ENCODE data around the gene MERTK. TPM values are rescaled to one million over a fixed set of nuclear protein-coding genes. Genes with fewer than 3 reads are reported as not detected.

MERTK gene
- total RNA-seq, 1 donor from 2014 or later: 5.1 TPM

DNA sequence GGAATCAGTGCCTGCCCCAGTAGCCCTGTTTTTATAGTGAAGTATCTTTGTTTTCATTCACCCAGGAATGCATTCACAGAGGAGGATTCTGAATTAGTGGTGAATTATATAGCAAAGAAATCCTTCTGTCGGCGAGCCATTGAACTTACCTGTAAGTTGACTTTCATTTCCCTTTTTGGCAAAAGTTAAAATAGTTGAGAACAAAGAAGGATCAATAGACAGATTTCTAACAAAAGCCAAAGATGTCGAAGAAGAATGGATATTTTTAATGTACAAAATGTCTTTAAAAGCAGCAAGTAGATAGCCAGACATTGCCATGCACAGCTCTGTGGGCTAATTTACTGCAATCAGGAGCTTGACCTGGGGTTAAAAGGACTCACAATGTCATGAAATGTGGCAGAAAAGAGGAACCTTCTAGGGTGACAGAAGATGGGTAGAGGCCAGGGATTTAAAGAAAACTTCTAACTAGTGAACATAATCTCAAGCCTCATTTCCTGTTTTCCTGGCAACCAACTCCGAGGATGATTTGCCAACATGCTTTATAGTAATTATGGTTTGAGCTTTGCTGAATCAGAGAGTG is 102.8 kb downstream of the MERTK start:
- Histone ChIP-seq H3K27me3 (ENCODE audit: insufficient read depth, low read length) (no peaks in the 10 kb centered on the region), H3K27ac (ENCODE audit: low read depth, low read length) (no peak overlapping the region), H3K4me2 (ENCODE audit: low read length) (no peak overlapping the region), H3K9me3 (ENCODE audit: insufficient read depth, low read depth, low read length) (no peaks in the 10 kb centered on the region), H3K36me3 (ENCODE audit: insufficient read depth, low read length) (no peaks in the 10 kb centered on the region), H2AFZ (ENCODE audit: low read depth, low read length) (no peak overlapping the region), H3K4me1 (ENCODE audit: insufficient read depth, low read length) (no peaks in the 10 kb centered on the region), H4K20me1 (ENCODE audit: insufficient read depth, low read length) (no peaks in the 10 kb centered on the region), H3K4me3 (ENCODE audit: insufficient read depth, low read depth, low read length) (no peak overlapping the region), H3K79me2 (ENCODE audit: insufficient read depth, low read length) (no peaks in the 10 kb centered on the region), H3K9ac (ENCODE audit: low read length) (no peak overlapping the region)
- H3K27me3 Mint-ChIP-seq (ENCODE audit: low read depth, unreplicated experiment): no peaks in the 10 kb centered on the region
- peaks cover 23% of the 10 kb centered on the region for H3K36me3 Mint-ChIP-seq (ENCODE audit: low read depth, unreplicated experiment)
- no peak overlapping the region for H3K4me3 Mint-ChIP-seq (ENCODE audit: unreplicated experiment)
- no peaks in the 10 kb centered on the region for H3K4me1 Mint-ChIP-seq (ENCODE audit: low read depth, unreplicated experiment)
- TF ChIP-seq, protein P1, sequence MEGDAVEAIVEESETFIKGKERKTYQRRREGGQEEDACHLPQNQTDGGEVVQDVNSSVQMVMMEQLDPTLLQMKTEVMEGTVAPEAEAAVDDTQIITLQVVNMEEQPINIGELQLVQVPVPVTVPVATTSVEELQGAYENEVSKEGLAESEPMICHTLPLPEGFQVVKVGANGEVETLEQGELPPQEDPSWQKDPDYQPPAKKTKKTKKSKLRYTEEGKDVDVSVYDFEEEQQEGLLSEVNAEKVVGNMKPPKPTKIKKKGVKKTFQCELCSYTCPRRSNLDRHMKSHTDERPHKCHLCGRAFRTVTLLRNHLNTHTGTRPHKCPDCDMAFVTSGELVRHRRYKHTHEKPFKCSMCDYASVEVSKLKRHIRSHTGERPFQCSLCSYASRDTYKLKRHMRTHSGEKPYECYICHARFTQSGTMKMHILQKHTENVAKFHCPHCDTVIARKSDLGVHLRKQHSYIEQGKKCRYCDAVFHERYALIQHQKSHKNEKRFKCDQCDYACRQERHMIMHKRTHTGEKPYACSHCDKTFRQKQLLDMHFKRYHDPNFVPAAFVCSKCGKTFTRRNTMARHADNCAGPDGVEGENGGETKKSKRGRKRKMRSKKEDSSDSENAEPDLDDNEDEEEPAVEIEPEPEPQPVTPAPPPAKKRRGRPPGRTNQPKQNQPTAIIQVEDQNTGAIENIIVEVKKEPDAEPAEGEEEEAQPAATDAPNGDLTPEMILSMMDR (IDR thresholded peaks at IDR 0.05; ENCODE audit: insufficient read depth, low read depth, low read length): no peak
- TF ChIP-seq EZH2 (IDR thresholded peaks at IDR 0.05; ENCODE audit: insufficient read depth, low read length): no peak
- DNase-seq (ENCODE audit: low read depth) (no peak), FAIRE-seq (no peak)
- H3K27ac Mint-ChIP-seq (ENCODE audit: unreplicated experiment): no peak overlapping the region
- no peaks in the 10 kb centered on the region for H3K9me3 Mint-ChIP-seq (ENCODE audit: unreplicated experiment)

DNA sequence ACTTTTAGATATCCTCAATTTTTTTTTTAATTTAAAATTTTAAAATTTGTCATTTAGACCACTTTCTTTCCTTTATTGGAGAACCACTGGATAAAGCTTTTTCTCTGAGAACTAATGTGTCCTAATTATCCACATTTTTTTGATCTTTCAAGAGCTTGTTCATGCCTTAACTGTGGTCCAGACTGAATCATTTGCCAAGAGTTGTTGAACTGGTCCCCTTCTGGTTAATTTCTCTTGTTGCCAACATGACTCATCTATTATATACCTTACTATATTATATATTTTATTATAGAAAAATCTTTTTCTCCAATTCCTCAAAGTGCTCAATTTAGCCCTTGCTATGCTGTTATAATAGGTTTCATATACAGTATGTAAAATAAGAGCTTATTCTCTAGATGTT is 103.5 kb downstream of the MERTK start:
- H3K27ac Mint-ChIP-seq (ENCODE audit: unreplicated experiment): no peak overlapping the region
- no peaks in the 10 kb centered on the region for H3K9me3 Mint-ChIP-seq (ENCODE audit: unreplicated experiment)
- Histone ChIP-seq H4K20me1 (ENCODE audit: insufficient read depth, low read length) (no peaks in the 10 kb centered on the region), H3K4me1 (ENCODE audit: insufficient read depth, low read length) (no peaks in the 10 kb centered on the region), H3K36me3 (ENCODE audit: insufficient read depth, low read length) (no peaks in the 10 kb centered on the region), H2AFZ (ENCODE audit: low read depth, low read length) (no peak overlapping the region), H3K4me2 (ENCODE audit: low read length) (no peak overlapping the region), H3K79me2 (ENCODE audit: insufficient read depth, low read length) (no peaks in the 10 kb centered on the region), H3K9me3 (ENCODE audit: insufficient read depth, low read depth, low read length) (no peaks in the 10 kb centered on the region), H3K9ac (ENCODE audit: low read length) (no peak overlapping the region), H3K27me3 (ENCODE audit: insufficient read depth, low read length) (no peaks in the 10 kb centered on the region), H3K27ac (ENCODE audit: low read depth, low read length) (no peak overlapping the region), H3K4me3 (ENCODE audit: insufficient read depth, low read depth, low read length) (no peak overlapping the region)
- no peaks in the 10 kb centered on the region for H3K27me3 Mint-ChIP-seq (ENCODE audit: low read depth, unreplicated experiment)
- no peak overlapping the region for H3K4me3 Mint-ChIP-seq (ENCODE audit: unreplicated experiment)
- no peaks in the 10 kb centered on the region for H3K4me1 Mint-ChIP-seq (ENCODE audit: low read depth, unreplicated experiment)
- H3K36me3 Mint-ChIP-seq (ENCODE audit: low read depth, unreplicated experiment): peaks cover 20% of the 10 kb centered on the region
- FAIRE-seq (no peak), DNase-seq (ENCODE audit: low read depth) (peak; percentile 35)
- no peak for TF ChIP-seq EZH2 (IDR thresholded peaks at IDR 0.05; ENCODE audit: insufficient read depth, low read length)
- TF ChIP-seq, protein P1 (IDR thresholded peaks at IDR 0.05; ENCODE audit: insufficient read depth, low read depth, low read length): no peak

DNA sequence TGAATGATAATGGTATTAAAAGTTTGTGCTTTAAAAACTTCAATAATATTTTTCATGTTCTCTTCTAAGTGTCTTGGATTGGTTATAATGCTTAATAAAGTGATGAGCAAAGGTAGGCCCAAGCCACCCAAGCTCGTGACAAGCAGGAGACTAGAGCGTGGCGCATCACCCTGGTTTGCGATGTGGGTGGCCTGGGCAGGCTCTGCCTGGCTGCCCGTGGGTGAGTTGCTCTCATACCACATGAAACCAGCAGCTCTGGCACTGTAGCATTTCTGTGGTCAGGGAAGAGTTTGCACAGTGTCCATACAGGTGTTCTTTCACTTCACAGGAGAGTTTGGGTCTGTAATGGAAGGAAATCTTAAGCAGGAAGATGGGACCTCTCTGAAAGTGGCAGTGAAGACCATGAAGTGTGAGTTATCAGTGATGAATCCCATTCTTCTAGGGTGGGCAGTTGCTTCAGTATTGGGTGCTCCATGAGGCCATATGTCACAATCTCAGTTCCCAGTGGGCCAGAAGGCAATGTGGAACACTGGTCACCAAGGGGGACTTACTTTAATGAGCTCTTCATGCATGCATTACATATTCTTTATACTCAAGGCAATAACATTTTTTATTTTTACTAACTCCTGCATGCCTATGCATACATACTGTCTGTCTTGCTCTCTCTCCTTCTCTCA is 105.3 kb downstream of the MERTK start:
- Histone ChIP-seq H3K4me2 (ENCODE audit: low read length) (no peak overlapping the region), H3K36me3 (ENCODE audit: insufficient read depth, low read length) (no peaks in the 10 kb centered on the region), H3K27me3 (ENCODE audit: insufficient read depth, low read length) (no peaks in the 10 kb centered on the region), H3K4me3 (ENCODE audit: insufficient read depth, low read depth, low read length) (no peak overlapping the region), H3K27ac (ENCODE audit: low read depth, low read length) (no peak overlapping the region), H4K20me1 (ENCODE audit: insufficient read depth, low read length) (no peaks in the 10 kb centered on the region), H2AFZ (ENCODE audit: low read depth, low read length) (no peak overlapping the region), H3K9me3 (ENCODE audit: insufficient read depth, low read depth, low read length) (no peaks in the 10 kb centered on the region), H3K9ac (ENCODE audit: low read length) (no peak overlapping the region), H3K79me2 (ENCODE audit: insufficient read depth, low read length) (no peaks in the 10 kb centered on the region), H3K4me1 (ENCODE audit: insufficient read depth, low read length) (no peaks in the 10 kb centered on the region)
- Mint-ChIP-seq H3K4me1 (ENCODE audit: low read depth, unreplicated experiment) (no peaks in the 10 kb centered on the region), H3K36me3 (ENCODE audit: low read depth, unreplicated experiment) (peaks cover 16% of the 10 kb centered on the region), H3K9me3 (ENCODE audit: unreplicated experiment) (no peaks in the 10 kb centered on the region), H3K27me3 (ENCODE audit: low read depth, unreplicated experiment) (no peaks in the 10 kb centered on the region), H3K4me3 (ENCODE audit: unreplicated experiment) (no peak overlapping the region), H3K27ac (ENCODE audit: unreplicated experiment) (no peak overlapping the region)
- no peak for DNase-seq (ENCODE audit: low read depth)
- TF ChIP-seq, protein P1 (IDR thresholded peaks at IDR 0.05; ENCODE audit: insufficient read depth, low read depth, low read length): no peak
- TF ChIP-seq EZH2 (IDR thresholded peaks at IDR 0.05; ENCODE audit: insufficient read depth, low read length): no peak
- no peak for FAIRE-seq

Data from astrocyte (in vitro differentiated cells and primary cell).